ENCODE data around the gene LDLRAD3.

- TF ChIP-seq CTCF (conservative IDR thresholded peaks at IDR 0.05; ENCODE audit: low read length) (no peak), EZH2phosphoT487 (IDR thresholded peaks at IDR 0.05; ENCODE audit: borderline replicate concordance) (no peak)
Observed at GRCh38 chr11:36266767-36267166, 322.9 kb downstream of the LDLRAD3 start.

All from Loucy (cell line).